Measurements from ENCODE around the gene RAPH1.

Gene RAPH1

DNA sequence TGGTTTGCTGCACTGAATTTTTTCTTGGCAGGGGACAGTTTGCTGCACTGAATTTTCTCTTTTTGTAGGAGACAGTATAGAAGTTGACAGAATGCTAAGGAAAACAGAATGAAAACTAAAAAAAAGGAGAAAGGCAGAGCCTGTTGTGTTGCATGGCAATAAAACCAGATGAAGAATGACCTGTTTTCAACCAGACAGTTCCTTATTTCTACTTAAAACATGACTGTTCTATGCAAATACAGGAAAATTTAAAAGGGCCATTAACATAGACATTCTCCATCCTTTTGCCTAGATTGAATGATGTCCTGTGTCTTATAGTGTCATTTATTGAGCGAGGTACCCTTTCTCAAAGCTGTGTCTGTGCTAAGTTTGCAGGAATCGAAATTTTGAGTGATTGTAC lies 173.6 kb downstream of the RAPH1 start:
- no peak for DNase-seq (ENCODE audit: low read depth in 2 of 2)

DNA sequence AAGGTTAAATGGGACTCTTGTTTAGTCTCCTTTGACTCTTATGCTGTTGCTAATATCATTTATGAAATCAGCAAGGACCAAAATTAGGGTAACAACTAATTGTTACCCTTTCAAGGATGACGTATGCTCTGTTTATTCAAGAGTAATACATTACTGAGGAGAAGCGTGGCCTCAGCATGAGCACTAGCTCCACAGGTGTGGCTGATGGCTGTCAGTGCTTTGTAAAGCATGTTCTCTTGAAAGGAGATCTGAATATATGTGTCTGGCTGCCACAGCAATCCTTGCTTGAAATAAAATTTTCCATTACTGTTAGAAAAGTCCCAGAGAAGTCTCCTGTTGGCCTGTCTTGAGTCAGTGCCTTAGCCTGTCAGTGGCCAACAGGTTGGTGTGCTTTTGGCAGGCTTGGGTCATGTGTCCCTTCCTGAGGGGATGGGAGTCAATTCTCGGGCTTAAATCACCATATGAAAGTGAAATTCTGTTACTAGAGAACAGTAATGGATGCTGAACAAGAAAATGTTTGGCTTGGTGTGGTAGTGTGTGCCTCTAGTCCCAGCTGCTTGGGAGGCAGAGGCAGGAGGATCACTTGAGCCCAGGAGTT lies 174.2 kb downstream of the RAPH1 start:
- DNase-seq (ENCODE audit: low read depth in 2 of 2) = no peak

DNA sequence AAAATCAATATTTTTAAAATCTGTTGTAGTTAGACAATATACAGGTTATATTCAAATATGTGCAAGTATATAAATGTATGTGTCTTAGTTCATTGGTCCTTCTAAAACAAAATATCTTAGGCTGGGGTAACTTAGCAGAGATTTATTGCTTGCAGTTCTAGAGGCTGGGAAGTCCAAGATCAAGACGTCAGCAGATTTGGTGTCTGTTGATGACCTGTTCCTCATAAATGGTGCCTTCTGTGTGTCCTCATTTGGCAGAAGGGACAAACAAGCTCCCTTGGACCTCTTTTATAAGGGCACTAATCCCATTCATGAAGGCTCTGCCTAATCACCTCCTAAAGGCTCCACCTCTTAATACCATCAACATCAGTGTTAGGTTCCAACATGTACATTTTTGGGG lies 175.7 kb downstream of the RAPH1 start:
- no peak for DNase-seq (ENCODE audit: low read depth in 2 of 2)

DNA sequence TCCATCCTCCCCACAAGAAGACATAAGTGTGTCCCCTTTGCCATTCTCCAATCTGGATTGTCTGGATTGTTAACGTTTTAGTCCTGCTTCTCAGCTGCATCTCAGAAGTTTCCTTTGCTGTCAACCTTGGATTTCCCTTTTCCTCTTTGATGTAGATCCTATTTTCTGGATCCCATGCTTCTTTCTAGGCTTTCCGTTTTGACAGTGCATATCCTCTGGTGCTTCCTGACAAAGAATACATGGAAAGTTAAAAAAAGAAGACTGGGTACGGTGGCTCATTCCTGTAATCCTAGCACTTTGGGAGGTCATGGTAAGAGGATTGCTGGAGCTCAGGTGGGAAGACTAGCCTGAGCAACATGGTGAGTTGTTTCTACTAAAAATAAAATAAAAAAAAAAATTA lies 180.1 kb downstream of the RAPH1 start:
- no peak for DNase-seq (ENCODE audit: low read depth in 2 of 2)

DNA sequence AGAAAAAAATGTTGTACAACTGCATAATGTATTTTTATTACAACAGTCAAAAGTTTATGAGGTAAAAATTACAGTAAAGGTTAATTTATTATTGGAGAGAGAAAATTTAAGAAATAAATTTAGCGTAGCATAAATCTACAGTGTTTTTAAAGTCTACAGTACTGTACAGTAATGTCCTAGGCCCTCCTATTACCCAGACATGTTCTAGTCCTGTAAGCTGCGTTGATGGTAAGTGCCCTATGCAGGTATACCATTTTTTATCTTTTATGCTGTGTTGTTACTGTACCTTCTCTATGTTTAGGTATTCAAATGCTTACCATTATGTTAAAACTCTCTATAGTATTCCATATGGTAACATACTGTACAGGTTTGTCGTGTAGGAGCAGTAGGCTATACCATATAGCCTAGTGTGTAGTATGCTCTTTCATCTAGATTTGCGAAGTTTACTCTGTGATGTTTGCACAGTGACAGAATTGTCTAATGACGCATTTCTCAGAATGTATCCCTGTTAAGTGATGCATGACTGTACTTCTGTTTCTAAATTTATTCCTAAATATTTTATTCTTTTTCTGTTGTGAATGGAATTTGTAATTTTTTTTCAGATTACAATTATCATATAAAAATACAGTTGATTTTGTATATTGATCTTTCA lies 182.4 kb downstream of the RAPH1 start:
- DNase-seq (ENCODE audit: low read depth in 2 of 2) = no peak

DNA sequence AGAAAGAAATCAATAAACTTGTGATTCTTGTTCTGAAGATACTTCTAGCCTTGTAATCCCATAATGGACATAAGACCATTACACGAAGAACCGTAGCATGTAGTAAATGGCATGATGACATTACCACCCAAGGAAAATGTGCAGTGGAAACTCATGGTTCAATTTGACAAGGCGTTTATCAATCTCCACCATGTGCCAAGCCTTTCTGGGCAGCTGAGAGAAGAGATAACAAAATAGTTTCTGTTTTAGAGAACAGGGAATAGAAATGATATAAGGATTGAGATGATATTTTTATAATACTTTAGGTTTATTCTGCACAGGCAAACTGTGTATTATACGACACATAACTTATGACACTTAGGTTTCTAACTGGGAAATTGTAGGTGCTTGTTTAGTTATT lies 187.7 kb downstream of the RAPH1 start:
- DNase-seq (ENCODE audit: low read depth in 2 of 2) = no peak

DNA sequence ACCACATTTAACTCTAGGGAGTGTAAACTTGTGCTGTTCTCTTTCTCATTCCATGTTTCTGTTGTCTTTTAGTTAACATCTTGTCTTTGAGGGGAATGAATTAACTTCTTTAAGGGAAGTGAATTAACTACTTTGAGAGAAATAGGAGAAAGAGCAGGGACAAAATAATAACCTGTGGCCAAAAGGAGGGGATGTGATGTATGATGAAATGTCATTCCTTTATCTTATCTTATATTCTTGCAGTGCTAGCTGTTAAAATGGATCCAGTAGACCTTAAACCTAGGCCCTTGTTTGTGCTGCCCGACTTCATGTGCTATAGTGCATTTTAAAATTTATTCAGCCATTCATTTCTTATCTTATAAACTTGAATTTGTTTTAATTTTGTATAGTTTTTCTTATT lies 188.5 kb downstream of the RAPH1 start:
- DNase-seq (ENCODE audit: low read depth in 2 of 2) = no peak

DNA sequence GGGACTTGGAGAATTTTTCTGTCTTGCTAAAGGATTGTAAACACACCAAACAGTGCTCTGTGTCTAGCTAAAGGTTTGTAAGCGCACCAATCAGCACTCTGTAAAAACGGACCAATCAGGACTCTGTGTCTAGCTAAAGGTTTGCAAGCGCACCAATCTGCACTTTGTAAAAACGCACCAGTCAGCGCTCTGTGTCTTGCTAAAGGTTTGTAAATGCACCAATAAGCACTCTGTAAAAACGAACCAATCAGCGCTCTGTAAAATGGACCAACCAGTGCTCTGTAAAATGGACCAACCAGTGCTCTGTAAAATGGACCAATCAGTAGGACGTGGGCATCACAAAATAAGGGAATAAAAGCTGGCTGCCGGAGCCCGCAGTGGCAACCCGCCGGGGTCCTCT lies 190.4 kb downstream of the RAPH1 start:
- no peak for DNase-seq (ENCODE audit: low read depth in 2 of 2)

Measured in stimulated activated CD4-positive, alpha-beta T cell treated with anti-CD3 and anti-CD28 coated beads, Interleukin-1b, Interleukin-23, amount 100 ng/mL, for 4 hours (primary cell).